A204.1 (cell line): ENCODE data around the gene DMD.
"Not testable (repeated sequence)": the region's sequence is repeated elsewhere in the genome, so short reads cannot be mapped to it uniquely, and the experiment has no call there.

Experiments
- FAIRE-seq: peaks from 2 replicates; lab custom pipeline; 2012; peaks lifted over from hg19 to GRCh38; lab: Jason Lieb, UNC

The DMD gene

DNA sequence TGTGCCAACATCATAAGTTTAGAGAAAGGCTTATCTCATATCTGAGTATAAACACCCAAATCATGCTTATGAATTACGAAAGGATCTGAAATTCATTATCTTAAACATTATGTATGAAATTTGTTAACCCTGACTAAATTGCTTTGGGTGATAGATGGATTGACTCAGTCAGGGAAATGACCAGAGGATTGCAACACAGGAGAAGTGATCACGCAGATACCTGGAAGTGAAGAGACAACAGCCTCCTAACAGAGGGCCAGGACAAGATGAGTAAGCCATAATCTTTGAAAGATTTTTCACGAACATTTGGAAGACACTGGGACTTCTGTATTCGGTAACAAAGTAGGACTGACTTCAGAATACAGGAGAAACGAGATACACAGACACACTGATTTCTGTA, 363.4 kb downstream of the DMD start:
- FAIRE-seq, result no peak

DNA sequence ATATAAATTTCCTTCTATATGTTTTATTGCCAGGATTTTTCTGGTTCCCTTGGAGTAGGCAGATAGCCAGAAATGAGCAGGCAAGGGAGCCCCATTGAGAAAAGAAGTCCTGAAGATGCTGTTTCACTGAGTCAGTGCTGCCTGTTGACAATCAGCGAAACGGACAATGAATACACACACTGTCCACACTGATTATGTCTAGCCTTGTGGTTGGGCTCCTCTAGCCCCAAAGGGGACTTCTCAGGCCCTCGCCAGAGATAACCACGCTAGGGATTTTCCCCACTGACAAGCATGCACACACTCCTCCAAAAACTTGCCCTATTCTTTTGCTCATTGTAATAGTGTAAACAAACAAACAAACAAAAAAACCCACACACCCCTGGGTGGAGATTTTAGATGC, 369.3 kb downstream of the DMD start:
- FAIRE-seq, result no peak

DNA sequence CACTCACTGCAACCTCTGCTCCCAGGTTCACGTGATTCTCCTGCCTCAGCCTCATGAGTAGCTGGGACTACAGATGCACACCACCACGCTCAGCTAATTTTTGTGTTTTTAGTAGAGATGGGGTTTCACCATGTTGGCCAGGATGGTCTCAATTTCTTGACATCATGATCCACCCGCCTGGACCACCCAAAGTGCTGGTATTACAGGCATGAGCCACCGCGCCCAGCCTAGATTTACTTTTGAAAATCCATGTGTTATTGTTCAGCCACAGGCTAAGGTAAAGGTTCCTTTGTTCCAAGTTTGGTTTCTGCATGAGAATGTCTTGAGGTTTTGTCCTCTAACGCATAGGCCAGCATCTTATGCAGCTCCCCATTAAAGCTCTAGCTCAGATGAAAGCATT, 371.6 kb downstream of the DMD start:
- no peak for FAIRE-seq

DNA sequence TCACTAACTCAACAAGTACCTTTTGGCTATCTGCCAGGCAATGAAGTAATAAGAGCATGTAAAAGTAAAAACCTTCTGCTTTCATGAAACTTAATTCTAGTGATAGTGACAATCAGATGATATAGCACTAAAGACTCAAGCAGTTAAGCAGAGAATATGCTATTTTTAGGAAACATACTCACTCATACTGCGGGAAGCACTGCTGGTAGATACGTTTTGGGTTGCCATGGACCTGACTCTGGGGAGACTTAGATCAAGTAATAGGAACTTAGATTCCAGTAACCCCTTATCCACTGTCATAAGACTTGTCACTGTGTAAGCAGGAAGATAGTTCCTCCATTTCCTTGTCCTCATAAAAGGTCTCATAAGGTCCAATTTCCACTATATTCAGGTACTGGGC, 386.3 kb downstream of the DMD start:
- no peak for FAIRE-seq

DNA sequence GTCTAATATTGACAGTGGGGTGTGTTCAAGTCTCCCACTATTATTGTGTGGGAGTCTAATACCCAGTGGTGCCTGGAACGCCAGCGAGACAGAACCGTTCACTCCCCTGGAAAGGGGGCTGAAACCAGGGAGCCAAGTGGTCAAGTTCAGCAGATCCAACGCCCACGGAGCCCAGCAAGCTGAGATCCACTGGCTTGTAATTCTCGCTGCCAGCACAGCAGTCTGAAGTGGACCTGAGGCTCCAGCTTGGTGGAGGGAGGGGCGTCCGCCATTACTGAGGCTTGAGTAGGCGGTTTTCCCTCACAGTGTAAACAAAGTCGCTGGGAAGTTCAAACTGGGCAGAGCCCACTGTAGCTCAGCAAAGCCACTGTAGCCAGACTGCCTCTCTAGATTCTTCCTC, 407.3 kb downstream of the DMD start:
- no peak for FAIRE-seq

DNA sequence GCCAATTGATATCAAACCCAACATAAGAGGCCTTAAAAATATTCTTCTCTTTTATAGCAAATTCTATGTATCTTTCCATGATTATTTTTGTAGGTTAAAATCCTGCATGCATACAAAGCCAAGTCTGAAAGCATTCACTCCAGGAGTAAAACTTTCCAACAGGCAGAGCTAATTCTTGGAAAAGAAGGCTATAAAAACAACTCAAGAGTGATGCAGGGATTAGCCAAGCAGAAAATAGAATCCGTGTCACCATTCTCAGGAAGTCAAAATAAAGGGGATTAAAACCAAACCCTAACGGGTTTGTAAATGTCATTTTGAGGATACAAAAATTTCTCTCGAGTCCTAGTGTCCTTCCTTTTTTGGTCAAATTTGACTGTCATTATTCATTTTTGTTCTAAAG, 412.4 kb downstream of the DMD start:
- FAIRE-seq, result no peak

DNA sequence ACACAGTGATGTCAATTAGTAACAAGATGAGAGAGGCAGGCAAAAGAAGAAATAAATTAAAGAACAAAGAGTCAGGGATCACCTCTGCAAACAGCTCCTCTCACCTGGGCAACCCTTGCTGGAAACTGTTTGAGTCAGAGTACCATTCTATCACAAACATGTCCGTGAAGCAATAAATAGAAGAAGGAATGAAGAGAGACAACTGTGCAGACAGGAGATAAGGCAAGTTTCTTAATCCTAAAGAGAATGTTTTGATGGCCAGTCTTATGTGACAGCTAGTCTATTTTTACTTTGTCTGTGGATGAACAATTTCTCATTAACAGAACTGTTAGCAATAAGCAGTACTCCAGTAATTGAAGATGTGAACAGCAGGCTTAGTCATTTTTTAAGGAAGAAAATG, 422.4 kb downstream of the DMD start:
- FAIRE-seq, result no peak

DNA sequence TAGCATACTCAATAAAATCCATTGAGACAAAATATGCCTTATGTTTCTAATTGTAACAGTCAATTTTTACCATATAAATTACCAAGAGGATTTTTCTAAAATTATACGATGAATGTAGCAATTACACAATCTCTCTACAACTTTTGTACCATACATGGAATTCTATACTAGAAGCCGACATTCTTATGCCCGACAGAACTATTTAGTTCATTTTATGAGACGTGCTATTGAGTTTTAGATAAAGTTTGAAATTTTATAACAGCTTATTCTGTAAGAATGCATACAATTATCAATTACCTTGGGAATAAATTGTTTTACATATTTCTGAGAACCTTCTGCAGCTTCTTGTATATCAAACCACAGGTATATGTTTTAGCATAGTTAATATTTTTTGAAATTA, 431.2 kb downstream of the DMD start:
- FAIRE-seq, result no peak

DNA sequence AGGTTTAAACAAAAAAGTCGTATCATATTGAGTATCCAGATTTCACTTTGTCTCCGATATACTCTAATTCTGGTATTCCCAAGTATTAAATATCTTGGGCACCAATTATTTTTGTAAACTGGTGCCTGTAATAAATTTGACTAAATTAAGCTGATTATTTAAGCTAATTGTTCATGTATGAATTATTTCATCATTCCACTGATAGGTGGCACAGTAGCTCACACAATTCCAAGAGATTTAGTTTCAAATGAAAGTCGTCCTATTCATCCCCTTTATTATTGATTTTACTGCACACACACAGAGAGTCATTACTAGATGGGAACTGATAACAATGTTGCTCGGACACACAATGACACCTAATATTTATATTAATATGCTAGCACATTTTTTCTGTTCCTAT, 432.4 kb downstream of the DMD start:
- no peak for FAIRE-seq

DNA sequence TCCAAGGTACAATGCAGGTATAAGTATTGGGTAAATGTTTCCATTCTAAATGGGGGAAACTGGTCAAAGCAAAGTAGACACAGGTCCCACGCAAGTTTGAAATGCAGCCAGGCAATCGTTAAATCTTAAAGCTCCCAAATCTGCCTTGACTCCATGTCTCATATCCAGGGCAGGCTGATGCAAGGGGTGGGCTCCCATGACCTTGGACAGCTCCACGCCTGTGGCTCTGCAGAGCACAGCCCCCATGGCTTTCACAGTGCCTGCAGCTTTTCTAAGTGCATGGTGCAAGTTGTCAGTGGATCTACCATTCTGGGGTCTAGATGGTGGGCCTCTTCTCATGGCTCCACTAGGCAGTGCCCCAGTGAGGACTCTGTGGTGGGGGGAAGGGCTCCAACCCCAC, 436.4 kb downstream of the DMD start:
- no peak for FAIRE-seq

DNA sequence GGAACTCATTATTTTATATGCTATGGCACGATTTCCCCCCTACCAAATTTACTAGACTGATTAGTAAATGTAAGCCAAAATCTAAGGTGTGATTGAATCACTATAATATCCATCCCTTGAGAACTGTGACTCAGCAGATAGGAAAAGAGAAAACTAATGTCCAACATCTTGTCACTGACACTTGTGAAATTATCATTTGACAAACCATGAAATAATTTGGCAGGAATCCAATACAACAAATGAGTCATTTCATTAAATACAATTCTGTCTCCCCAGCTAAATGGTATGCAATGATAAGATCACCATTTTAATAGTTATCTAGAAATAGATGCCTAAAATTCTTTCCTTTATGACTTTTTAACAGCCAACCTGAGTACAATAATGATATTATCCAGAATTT, 462.3 kb downstream of the DMD start:
- no peak for FAIRE-seq

DNA sequence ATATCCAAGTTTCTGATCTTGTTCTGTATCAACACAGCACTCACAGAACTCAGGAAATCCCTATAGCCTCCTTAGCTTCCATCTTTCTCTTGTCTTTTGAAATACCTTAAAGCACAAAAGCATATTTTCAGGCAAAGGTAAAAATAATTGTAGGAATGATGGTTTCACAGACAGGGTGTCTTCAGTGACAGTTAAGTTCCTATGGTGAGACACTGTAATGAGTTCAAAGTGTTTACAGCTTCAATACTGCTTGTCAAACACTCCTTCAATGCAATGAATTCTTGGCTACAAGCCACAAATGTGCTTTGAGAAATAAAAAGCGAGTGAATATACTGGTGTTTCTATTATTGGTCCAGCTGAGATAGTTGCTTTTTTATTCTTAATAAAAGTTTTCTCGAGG, 466.0 kb downstream of the DMD start:
- no peak for FAIRE-seq

DNA sequence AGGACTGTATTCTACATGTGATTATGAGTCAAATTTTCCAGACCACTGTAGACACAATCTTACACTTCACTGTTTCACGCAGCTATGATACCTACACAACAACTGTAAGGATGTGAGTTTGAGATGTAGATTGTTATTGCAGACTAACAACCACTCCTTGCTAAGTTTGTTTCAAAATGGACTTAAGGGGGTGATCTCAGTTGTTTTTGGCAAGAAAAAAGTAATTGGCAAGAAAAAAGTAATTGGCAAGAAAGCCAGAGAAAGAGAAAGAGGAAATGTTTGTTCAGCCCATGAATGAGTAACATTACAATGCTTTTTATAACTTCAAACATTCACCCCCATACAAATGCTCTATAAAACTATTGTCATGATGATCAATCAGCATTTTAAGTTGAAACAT, 466.4 kb downstream of the DMD start:
- no peak for FAIRE-seq

DNA sequence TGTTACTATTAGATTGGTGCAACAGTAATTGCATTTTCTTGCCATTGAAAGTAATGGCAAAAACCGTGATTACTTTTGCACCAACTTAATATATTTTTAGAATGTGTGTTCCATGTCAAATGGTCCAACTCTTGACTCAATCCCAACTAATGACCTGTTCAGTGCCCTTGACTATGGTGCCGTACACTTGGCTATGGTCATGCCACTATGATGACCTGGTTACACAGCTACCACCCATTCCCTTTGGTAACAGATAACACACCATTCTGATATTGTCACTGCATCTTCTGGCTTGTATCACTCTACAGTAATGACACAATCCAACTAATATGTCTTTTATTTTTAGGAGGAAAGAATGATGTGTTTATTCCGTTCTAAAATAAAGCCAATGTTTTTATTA, 469.4 kb downstream of the DMD start:
- FAIRE-seq, result no peak

DNA sequence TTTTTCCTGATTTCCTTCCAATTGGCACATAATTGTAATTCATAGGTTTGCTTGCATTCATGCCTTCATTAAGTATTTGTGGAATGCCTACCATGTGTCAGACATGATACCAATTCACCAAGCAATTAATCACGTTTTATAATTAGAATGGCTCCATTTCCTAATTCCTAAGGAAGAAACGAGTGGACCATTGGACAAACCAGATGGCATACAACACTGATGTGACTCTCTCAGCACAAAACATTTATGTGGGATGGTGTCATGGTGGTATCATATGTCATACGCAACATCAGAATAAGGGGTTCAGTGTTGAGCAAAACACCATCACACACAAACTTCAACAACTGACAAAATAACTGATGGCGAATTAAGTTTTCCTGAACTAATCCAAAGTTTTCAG, 502.8 kb downstream of the DMD start:
- FAIRE-seq, result no peak

DNA sequence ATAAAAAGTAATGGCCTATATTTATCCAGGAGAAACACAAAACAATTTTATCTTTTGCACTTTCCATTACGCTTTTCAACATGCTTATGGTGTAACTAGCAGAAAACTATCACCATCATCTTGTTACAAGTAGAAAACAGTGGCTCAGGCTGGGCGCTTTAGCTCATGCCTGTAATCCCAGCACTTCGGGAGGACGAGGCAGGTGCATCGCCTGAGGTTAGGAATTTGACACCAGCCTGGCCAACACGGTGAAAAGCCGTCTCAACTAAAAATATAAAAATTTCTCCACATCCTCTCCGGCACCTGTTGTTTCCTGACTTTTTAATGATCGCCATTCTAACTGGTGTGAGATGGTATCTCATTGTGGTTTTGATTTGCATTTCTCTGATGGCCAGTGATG, 506.0 kb downstream of the DMD start:
- not testable (repeated sequence) for FAIRE-seq

DNA sequence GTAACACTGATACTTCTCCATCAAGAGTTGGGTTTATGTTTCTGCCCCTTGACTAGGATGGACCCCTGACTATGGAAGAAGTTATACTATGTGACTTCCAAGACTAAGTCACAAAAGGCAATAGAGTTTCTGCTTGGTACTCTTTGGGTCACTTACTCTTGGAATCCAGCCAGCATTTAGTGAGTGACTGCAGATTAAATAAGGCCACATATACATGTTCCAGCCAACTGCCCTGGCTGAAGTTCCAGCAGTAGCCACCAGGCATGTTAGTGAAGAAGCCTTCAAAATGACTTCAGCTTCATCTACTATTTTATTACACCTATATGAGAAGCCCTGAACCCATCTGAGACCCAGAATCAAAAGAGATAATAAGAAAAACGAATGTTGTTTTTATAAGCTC, 524.0 kb downstream of the DMD start:
- no peak for FAIRE-seq

DNA sequence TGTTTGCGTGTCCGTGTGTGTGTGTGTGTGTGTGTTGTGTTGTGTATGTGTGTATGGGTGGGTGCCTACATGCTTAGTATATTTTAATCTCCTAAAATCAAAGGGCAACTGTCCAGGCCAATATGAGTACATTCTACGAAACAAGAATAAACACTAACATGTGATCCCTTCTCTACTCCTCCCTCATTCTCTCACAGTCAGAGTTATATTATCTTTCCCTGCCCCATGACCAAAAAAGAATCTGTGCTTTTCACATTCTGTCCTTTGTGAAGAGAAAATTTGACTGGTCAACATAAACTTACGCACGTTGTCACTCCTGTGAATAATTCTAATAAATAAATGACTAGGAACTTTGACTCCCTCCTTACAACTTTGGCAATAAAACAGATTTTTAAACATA, 532.9 kb downstream of the DMD start:
- FAIRE-seq, result no peak

DNA sequence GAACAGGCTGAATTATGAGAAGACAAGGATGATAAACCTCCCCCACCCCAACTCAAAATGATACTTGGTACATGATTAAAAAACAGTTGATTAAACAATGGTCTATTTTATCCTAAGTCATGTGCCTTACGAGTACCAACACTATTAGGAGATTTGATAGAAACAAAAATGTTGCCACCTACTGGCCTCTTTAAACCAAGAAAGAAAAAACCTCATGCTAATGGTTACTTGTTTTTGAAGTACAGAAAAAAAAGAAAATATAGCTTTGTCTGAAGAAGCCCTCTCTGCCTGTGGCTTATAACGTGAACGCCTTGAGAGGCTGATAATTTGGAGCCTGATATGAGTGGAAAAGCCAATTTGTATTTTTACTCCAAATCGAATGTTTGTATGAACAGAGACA, 538.2 kb downstream of the DMD start:
- FAIRE-seq, result no peak

DNA sequence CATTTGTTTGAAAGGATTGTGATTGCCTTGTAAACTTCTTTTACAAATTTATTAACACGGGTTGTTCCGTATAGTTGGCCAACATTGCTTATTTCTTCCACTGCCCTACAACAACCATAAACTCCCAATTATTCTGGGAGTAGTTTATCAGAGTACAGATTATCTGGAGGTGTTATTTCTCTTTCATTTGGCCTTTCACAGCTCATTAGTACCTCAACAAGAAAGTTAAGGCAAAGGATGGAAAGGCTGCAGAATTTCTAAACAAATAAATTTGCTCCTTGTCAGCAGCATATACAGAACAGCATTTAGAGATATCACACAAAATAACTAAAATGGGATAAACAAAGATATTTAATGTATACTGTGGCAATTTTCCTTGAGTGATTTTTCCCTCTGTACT, 548.8 kb downstream of the DMD start:
- no peak for FAIRE-seq

DNA sequence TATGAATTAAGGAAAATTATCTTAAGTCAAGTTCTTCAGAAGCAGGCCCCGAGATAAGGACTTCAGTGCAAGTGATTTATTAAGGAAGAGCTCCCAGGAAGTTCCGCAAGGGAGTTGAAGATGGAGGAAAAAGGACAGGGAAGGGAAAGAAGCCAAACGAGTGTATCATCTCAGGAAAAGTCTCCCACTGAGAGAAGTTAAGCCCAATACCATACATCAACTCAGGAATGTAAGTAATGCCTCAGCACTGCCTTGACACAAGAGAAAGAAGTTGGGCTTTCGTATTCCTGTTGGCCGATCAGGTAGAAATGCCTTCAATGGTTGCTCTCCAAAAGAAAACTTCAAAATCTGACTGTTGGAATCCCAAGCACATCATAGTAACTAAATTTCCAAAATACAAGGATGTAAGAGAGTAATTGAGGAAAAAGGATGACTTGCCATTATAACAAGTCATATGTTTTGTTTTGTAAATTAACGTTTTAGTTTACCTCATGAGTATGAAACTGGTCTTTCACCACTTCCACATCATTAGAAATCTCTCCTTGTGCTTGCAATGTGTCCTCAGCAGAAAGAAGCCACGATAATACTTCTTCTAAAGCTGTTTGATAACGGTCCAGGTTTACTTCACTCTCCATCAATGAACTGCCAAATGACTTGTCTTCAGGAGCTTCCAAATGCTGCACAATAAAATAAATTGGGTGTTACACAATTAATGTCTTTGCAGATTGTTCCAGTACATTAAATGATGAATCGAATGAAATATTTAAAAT, 566.7 kb downstream of the DMD start:
- no peak for FAIRE-seq

DNA sequence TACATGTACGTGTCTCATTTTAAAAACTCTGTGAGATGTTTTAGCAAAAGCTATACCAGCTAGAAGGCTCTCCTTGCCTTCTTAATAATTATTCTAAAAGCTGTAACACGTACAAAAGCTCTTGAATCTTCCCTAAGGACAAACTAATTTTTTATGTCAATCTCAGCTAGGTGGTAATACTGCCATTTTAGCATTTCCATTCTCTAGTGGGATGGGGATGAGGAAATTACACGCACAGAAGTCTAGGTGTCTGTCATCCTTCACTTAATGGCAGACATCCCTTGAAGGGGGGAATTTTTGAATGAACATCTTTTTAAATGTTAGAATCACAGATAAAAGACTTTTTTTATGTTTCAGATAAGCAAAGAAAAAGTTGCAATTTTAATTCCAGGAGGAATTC, 569.1 kb downstream of the DMD start:
- FAIRE-seq, result no peak

DNA sequence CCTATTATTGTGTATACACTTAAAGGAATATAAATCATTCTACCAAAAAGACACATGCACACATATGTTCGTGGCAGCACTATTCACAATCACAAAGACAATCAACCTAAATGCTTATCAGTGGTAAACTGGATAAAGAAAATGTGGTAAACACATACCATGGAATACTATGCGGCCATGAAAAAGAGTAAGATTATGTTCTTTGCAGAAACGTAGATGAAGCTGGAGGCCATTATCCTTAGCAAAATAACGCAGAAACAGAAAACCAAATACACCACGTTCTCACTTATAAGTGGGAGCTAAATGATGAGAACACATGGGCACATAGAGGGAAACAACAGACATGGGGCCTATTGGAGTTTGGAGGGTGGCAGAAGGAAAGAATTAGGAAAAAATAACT, 593.2 kb downstream of the DMD start:
- no peak for FAIRE-seq

DNA sequence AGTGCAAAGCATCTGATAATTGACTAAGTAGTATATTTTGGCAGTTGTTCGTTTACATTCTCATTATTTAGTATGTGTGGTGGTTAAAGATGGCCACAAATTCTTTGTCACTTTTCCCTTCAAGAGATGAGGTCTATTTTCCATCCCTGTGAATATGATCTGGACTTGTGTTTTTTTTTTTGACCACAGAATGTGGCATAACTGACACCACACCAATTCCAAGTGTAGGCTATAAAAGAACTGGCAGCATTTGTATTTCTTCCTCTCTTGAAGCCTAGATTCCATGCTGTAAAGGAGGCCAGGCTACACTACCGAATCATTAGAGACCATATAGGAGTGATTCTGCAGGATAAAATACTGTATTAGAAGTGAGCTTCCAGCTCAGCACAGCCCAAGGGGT, 596.6 kb downstream of the DMD start:
- no peak for FAIRE-seq

DNA sequence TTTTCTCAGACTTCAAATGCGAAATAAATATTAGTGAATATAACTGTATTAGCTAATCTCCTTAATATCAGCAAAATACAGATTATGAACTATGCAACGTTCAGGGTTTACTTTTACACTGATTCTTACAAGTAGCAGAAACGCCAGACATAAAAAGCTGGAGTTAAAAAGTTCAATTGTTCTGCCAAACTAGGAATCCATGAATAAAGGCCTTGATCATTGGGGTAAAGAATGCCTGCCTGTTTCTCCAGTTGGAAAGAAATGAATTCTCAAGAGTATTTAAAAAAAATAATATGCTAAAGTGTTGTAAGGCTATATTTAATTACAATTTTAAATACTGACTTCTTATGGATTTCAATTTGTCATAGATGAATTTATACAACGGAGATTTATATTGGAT, 612.2 kb downstream of the DMD start:
- no peak for FAIRE-seq
